Prostate gland (tissue), 2 donors: ENCODE results near the gene TSPAN18. TPM values are rescaled to one million over a fixed set of nuclear protein-coding genes. Genes with fewer than 3 reads are reported as not detected.

Experiments used
- DNase-seq: peaks from one replicate; pipeline ENCODE4 v3.0.0-alpha.2; 2019; ENCODE audit warnings: low spot score
- H3K27ac ChIP-seq, 2 donors: fragments of 200-600 bp; sonication (generic); 2 replicates each; pipeline ENCODE4 v1.5.1; 2017 to 2019
- H3K27me3 ChIP-seq: fragments of 200-600 bp; sonication (generic); replicated peaks from 2 replicates; pipeline ENCODE4 v1.5.1; 2019; ENCODE audit not compliant: insufficient read depth
- H3K36me3 ChIP-seq, 2 donors: fragments of 200-600 bp; sonication (generic); 1 replicate in 1 of 2; 2 replicates in 1 of 2; pipeline versions ENCODE4 v1.5.1 to v1.8.1; 2017 to 2019
- H3K4me1 ChIP-seq: fragments of 200-600 bp; sonication (generic); replicated peaks from 2 replicates; pipeline ENCODE4 v1.5.1; 2019
- H3K4me3 ChIP-seq, 2 donors: fragments of 200-600 bp; sonication (generic); 2 replicates each; pipeline ENCODE4 v1.5.1; 2017 to 2019
- H3K9me3 ChIP-seq: fragments of 200-600 bp; sonication (generic); 2 replicates; pipeline ENCODE4 v1.5.1; 2017
- POLR2A ChIP-seq: fragments of 450-650 bp; IDR thresholded peaks from one replicate; pipeline ENCODE4 v1.6.1; 2016; ENCODE audit warnings: antibody characterized with exemption, mild to moderate bottlenecking
- POLR2AphosphoS5 ChIP-seq: sonication (generic); formaldehyde crosslinking; IDR thresholded peaks from one replicate; pipeline ENCODE4 v1.6.1; 2017; ENCODE audit warnings: antibody characterized with exemption
- WGBS: methylation state at CpG from one replicate; pipeline ENCODE4 v1.1.5; 2018; 5-methylcytosine and 5-hydroxymethylcytosine counted together
- intact Hi-C: fragments of 100-400 bp; cut with DNase I; formaldehyde crosslinking; loops from one replicate; pipeline ENCODE4 v1.14.2; 2022
- total RNA-seq, 2 donors: library from RNA; depleted of rRNA; stranded (reverse); fragments of >200 nt; gene quantifications; one replicate each; pipeline ENCODE4 v1.1.0, GENCODE V29; 2016
- TF ChIP-seq, protein P1 (sequence below), 4 experiments: fragments of 200-600 bp in 2 of 4; fragments of 450-650 bp in 2 of 4; sonication (generic) in 2 of 4; IDR thresholded peaks; 1 replicate in 3 of 4; 2 replicates in 1 of 4; pipeline ENCODE4 v1.5.1; 2016 to 2019; ENCODE audit warnings: antibody characterized with exemption in 4 of 4, mild to moderate bottlenecking in 2 of 4, moderate library complexity in 2 of 4

Gene TSPAN18
- total RNA-seq, 2 donors from 2014 or later = 4.1 to 6.6 TPM

DNA sequence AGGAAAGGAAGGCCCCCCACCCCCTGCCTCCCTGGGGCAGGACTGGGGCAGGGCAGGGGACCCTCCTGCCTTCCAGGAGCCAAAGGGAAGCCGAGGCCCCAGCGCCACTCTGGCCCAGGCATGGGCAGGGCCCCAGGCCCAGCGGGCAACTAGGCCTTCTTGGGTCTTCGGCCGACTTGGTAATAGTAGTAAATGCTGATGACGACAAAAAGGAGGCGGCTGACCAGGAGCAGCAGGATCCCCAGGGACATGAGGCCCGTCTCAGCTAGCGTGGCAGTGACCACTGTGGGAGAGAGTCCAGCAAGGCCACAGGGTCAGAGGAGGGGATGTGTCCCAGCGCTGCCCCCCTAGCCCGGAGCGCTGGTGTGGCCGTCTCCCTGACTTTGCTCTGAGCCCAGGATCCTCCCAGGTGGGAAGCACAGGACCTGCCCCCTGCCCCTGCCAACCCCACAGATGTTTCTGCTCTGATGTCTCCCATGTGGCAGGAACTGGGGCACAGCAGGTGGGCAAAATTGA, 208.0 kb downstream of the TSPAN18 start:
- intact Hi-C loops = loop anchor here (10.0 kb wide), 2 partner anchors 360 to 400 kb away; no protein-coding TSS in a partner anchor
- Histone ChIP-seq H3K27ac (no peak overlapping the region), H3K9me3 (no peaks in the 10 kb centered on the region), H3K4me1 (no peaks in the 10 kb centered on the region), H3K36me3 (no peaks in the 10 kb centered on the region), H3K27me3 (no peaks in the 10 kb centered on the region), H3K4me3 (no peak overlapping the region)
- TF ChIP-seq, protein P1, sequence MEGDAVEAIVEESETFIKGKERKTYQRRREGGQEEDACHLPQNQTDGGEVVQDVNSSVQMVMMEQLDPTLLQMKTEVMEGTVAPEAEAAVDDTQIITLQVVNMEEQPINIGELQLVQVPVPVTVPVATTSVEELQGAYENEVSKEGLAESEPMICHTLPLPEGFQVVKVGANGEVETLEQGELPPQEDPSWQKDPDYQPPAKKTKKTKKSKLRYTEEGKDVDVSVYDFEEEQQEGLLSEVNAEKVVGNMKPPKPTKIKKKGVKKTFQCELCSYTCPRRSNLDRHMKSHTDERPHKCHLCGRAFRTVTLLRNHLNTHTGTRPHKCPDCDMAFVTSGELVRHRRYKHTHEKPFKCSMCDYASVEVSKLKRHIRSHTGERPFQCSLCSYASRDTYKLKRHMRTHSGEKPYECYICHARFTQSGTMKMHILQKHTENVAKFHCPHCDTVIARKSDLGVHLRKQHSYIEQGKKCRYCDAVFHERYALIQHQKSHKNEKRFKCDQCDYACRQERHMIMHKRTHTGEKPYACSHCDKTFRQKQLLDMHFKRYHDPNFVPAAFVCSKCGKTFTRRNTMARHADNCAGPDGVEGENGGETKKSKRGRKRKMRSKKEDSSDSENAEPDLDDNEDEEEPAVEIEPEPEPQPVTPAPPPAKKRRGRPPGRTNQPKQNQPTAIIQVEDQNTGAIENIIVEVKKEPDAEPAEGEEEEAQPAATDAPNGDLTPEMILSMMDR (IDR thresholded peaks at IDR 0.05) = no peak
- TF ChIP-seq POLR2A = no peak
- no peak for TF ChIP-seq POLR2AphosphoS5
- no peak for DNase-seq
- 88% methylated on average over 13 of the region's 13 CpGs for WGBS

DNA sequence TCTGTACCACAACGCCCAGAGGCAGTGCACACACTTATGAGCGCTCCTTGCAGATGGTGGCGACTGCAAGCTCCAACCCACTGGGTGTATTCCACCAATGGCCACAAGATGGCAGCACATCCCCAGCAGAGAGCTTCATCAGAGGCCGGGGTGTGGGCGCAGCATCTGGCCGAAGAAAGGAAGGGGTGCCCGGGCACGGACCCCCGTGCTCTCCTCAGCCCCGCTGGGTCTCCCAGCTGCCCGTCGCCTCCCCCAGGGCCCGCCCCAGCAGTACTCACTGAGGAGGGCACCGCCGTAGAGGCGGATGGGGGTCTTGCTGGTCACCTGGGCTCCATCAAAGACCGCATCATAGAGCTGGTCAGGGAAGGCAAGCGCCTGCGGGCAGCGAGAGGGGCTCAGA, 209.8 kb downstream of the TSPAN18 start:
- peak; percentile 79 for DNase-seq
- intact Hi-C loops = loop anchor here (1.0 to 10.0 kb wide), 3 partner anchors 168 to 398 kb away; no protein-coding TSS in a partner anchor
- no peaks in the 10 kb centered on the region for H3K27me3 ChIP-seq
- H3K9me3 ChIP-seq = no peaks in the 10 kb centered on the region
- TF ChIP-seq, protein P1 (IDR thresholded peaks at IDR 0.05) = peak; percentile 93 to 98 (median 96)
- TF ChIP-seq POLR2AphosphoS5 (peak; percentile 22), POLR2A (no peak)
- no peaks in the 10 kb centered on the region for H3K4me1 ChIP-seq
- no peaks in the 10 kb centered on the region for H3K36me3 ChIP-seq
- H3K4me3 ChIP-seq = no peak overlapping the region
- no peak overlapping the region for H3K27ac ChIP-seq
- WGBS = 23% methylated on average over 20 of the region's 20 CpGs

DNA sequence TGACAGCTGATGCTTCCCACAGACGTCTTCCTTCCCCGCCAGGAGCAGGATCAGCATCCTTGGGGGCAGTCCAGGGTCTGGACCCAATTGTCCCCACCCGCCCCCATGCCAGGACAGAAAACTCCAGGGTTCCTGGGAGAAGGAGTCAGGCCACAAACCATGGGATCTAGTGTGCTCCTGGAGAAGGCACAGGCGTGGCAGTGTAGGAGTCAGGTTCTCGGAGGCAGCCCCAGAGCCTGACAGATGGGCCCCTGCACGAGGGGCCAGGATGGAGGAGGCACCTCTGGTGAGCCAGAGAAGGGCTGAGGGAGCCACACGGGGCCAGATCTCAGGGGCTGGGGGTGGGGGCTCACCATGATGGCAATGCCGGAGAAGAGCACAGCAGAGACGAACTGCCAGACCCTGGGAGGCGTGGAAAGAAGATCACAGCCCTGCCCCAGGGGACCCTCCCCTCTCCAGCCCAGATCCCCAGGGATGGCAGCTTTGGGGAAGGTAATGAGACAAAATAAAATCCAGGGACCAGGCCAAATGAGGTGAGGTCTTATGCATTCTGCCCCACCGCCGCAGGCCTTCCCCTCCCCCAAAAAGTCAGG, 210.3 kb downstream of the TSPAN18 start:
- H3K27ac ChIP-seq = no peak overlapping the region
- H3K4me3 ChIP-seq = no peak overlapping the region
- no peak for TF ChIP-seq POLR2AphosphoS5
- no peak for TF ChIP-seq POLR2A
- TF ChIP-seq, protein P1 (IDR thresholded peaks at IDR 0.05) = no peak
- intact Hi-C loops = loop anchor here (1.0 to 10.0 kb wide), 3 partner anchors 167 to 398 kb away; no protein-coding TSS in a partner anchor
- H3K36me3 ChIP-seq = no peaks in the 10 kb centered on the region
- H3K27me3 ChIP-seq = no peaks in the 10 kb centered on the region
- no peaks in the 10 kb centered on the region for H3K9me3 ChIP-seq
- no peaks in the 10 kb centered on the region for H3K4me1 ChIP-seq
- 79% methylated on average over 12 of the region's 12 CpGs for WGBS
- DNase-seq = no peak

DNA sequence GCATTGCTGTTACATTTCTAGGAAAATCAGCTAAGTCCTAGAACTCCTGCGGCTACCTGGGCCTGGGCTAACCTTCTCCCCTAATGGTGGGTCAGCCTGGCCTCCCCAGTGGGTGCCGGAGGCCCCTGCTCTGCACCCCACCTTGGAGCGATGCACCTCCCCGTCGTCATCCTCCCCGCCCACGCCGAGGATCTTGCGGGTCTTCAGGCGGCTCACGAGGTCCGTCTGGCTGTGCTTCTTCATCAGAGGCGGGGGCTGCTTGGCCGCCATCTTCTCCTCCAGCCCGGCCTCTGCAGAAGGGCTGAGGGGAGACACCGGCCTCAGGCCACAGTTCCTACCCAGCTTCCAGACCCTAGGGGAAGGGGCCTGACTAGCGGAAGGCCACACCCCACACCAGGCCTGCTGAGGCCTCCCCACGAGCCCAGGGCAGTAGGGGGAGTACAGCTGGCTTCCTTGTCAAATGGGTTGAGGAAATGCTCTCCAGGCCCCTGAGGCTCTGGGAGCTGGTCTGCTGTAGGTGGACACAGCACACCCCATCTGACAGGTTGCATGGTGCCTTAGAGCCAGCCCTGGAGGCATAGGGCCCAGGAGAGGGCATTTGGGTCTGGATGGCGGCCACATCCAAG, 211.4 kb downstream of the TSPAN18 start:
- Histone ChIP-seq H3K27ac (no peak overlapping the region), H3K36me3 (no peaks in the 10 kb centered on the region), H3K27me3 (no peaks in the 10 kb centered on the region), H3K4me3 (no peak overlapping the region), H3K4me1 (no peaks in the 10 kb centered on the region), H3K9me3 (no peaks in the 10 kb centered on the region)
- DNase-seq = no peak
- intact Hi-C loops = loop anchor here (10.0 kb wide), 2 partner anchors 357 to 397 kb away; no protein-coding TSS in a partner anchor
- WGBS = 85% methylated on average over 18 of the region's 19 CpGs
- TF ChIP-seq, protein P1 (IDR thresholded peaks at IDR 0.05) = no peak
